Endothelial cell (in vitro differentiated cells): Measurements from ENCODE around the gene MYO1E. TPM values are rescaled to one million over a fixed set of nuclear protein-coding genes. Genes with fewer than 3 reads are reported as not detected.

Experiments used
- DNase-seq: peaks from one replicate; pipeline ENCODE4 v3.0.0; 2021; ENCODE audit warnings: low spot score
- H3K27ac Mint-ChIP-seq: one replicate; pipeline ENCODE4 v1.8.0; 2021; ENCODE audit warnings: mixed read lengths, inconsistent platforms; ENCODE audit not compliant: unreplicated experiment
- H3K27me3 Mint-ChIP-seq: one replicate; pipeline ENCODE4 v1.8.0; 2021; ENCODE audit warnings: mild to moderate bottlenecking, moderate library complexity, mixed read lengths, inconsistent platforms; ENCODE audit not compliant: unreplicated experiment
- H3K36me3 Mint-ChIP-seq: one replicate; pipeline ENCODE4 v1.8.0; 2021; ENCODE audit warnings: mild to moderate bottlenecking, low read depth, mixed read lengths, inconsistent platforms; ENCODE audit not compliant: unreplicated experiment
- H3K4me1 Mint-ChIP-seq: one replicate; pipeline ENCODE4 v1.8.0; 2021; ENCODE audit warnings: mild to moderate bottlenecking, mixed read lengths, inconsistent platforms; ENCODE audit not compliant: unreplicated experiment
- H3K4me3 Mint-ChIP-seq: one replicate; pipeline ENCODE4 v1.8.0; 2021; ENCODE audit warnings: mild to moderate bottlenecking, mixed read lengths, inconsistent platforms; ENCODE audit not compliant: unreplicated experiment
- H3K9me3 Mint-ChIP-seq: one replicate; pipeline ENCODE4 v1.8.0; 2021; ENCODE audit warnings: mixed read lengths, inconsistent platforms; ENCODE audit not compliant: unreplicated experiment
- total RNA-seq: library from RNA; stranded (reverse); fragmentation: NEBNext Ultra II Directional; extraction: Animal tissue kit (Norgen Biotek cat#: 25700); gene quantifications from one replicate; pipeline ENCODE4 v1.2.1, GENCODE V29; 2021; ENCODE audit not compliant: unreplicated experiment
- TF ChIP-seq, protein P1 (sequence below): fragments of 200-600 bp; sonication (generic); IDR thresholded peaks from one replicate; pipeline ENCODE4 v1.5.0; 2021; ENCODE audit warnings: antibody characterized with exemption; ENCODE audit not compliant: unreplicated experiment

Gene MYO1E
- total RNA-seq, 1 donor from 2014 or later = 146 TPM

DNA sequence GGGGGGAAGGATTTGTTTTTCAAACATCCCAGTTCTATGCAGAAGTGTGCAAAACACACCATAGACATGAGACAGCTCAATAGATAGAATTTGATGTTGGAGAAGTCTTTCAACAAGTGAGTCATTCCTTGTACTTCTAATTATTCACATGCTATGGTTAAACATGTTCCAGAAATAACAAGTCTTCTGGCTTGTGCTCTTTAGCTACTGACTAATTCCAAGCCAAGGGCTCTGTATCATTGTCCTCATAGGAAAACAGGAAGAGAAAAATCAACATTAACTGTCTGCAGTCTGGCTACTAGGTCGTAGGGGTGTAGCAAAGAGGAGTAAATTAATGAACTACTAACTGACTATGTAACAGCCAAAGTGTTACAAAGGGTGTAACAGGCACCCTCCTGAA lies 140.2 kb downstream of the MYO1E start:
- DNase-seq = no peak
- Mint-ChIP-seq H3K36me3 (peaks cover 11% of the 10 kb centered on the region), H3K4me3 (no peak overlapping the region), H3K27ac (no peak overlapping the region), H3K27me3 (no peaks in the 10 kb centered on the region), H3K4me1 (peaks cover 13% of the 10 kb centered on the region), H3K9me3 (no peaks in the 10 kb centered on the region)
- TF ChIP-seq, protein P1, sequence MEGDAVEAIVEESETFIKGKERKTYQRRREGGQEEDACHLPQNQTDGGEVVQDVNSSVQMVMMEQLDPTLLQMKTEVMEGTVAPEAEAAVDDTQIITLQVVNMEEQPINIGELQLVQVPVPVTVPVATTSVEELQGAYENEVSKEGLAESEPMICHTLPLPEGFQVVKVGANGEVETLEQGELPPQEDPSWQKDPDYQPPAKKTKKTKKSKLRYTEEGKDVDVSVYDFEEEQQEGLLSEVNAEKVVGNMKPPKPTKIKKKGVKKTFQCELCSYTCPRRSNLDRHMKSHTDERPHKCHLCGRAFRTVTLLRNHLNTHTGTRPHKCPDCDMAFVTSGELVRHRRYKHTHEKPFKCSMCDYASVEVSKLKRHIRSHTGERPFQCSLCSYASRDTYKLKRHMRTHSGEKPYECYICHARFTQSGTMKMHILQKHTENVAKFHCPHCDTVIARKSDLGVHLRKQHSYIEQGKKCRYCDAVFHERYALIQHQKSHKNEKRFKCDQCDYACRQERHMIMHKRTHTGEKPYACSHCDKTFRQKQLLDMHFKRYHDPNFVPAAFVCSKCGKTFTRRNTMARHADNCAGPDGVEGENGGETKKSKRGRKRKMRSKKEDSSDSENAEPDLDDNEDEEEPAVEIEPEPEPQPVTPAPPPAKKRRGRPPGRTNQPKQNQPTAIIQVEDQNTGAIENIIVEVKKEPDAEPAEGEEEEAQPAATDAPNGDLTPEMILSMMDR = no peak

DNA sequence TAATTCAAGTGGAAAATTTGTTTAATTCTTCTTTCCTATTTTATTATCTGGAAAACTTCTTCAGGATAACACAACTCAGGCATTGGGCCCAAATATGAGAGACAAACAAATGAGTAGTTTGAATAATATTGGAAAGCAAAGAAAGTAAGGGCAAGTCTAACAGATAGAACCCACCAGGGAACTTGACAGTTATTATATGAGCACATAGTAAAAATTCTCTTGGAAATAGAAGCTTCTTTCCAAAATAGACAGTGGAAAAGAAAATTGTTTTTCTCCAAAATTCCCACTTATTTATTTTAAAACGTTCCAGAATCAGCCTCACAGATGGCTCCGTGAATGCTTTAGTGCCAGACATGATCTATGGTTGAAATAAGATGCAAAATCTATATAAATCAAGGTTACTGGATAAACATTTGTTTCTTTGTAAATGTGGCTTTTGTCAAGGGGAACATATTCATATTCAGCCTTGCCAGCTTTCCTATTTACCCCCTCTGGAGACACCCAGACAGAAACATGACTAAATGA lies 142.1 kb downstream of the MYO1E start:
- TF ChIP-seq, protein P1 = no peak
- Mint-ChIP-seq H3K4me3 (no peak overlapping the region), H3K27ac (no peak overlapping the region)

DNA sequence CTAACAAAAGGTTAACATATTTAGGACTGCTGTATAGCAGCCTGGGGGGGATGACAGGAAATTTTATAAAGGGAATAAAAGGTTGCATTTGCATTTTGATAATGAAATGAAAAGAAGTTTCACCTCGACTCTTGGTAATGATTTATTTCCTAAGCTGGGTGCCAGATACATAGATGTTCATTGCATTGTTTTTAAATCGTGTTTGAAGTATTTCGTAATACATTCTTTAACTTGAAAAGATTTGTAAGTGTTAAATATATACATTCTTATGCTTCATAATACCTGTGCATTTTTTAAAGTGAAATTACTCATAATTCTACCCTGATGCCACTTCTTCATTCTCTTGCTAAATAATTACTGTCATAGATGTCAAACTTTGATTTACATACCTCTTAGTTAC lies 143.2 kb downstream of the MYO1E start:
- Mint-ChIP-seq H3K27me3 (no peaks in the 10 kb centered on the region), H3K36me3 (peaks cover 18% of the 10 kb centered on the region), H3K9me3 (no peaks in the 10 kb centered on the region), H3K4me3 (no peak overlapping the region), H3K27ac (no peak overlapping the region), H3K4me1 (peaks cover 31% of the 10 kb centered on the region)
- no peak for DNase-seq
- TF ChIP-seq, protein P1 = no peak

More for the DNA sequence above, 142.1 kb downstream of the MYO1E start:
- Mint-ChIP-seq H3K4me1 (peaks cover 20% of the 10 kb centered on the region), H3K27me3 (no peaks in the 10 kb centered on the region), H3K36me3 (peaks cover 12% of the 10 kb centered on the region), H3K9me3 (no peaks in the 10 kb centered on the region)
- no peak for DNase-seq

DNA sequence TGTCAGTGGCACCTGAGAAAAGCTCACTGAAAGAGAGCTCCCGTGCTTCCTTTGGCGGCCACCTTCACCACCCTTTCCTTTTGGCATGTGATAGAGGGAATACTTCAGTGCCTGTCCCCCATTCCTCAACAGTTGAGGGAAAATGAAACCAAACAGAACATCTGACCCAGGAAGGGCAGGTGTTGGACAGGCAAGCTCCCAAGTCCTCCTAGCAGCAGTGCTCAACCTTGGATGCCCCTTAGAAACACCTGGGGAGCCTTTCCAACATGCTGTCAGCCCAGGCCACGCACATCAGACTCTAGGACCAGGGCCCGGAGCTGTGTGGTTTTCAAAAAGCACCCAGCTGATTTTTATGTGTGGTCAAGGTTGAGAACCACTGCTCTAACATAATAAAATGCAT lies 143.7 kb downstream of the MYO1E start:
- H3K4me1 Mint-ChIP-seq = peaks cover 33% of the 10 kb centered on the region
- no peak overlapping the region for H3K4me3 Mint-ChIP-seq
- DNase-seq = no peak
- peaks cover 20% of the 10 kb centered on the region for H3K36me3 Mint-ChIP-seq
- H3K27me3 Mint-ChIP-seq = no peaks in the 10 kb centered on the region
- no peak overlapping the region for H3K27ac Mint-ChIP-seq
- no peaks in the 10 kb centered on the region for H3K9me3 Mint-ChIP-seq
- TF ChIP-seq, protein P1 = no peak

DNA sequence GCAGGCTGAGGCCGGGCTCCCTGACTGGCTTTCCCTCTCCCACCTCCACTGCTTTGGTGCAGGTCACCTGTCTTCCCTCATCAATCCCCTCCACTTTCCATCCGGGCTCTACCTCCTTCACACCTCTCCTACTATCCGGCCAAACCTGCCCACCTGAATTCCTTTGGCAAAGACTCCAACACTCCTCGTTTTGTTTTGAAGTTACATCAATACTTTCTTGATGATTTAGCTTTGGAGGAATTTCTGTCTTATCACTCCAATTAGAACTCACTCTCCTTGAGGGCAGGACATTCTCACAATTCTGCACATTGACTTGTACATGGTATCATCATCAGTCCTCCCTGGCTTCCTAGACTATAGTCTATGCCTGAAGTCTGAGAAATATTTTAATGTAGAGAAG lies 145.7 kb downstream of the MYO1E start:
- peaks cover 33% of the 10 kb centered on the region for H3K36me3 Mint-ChIP-seq
- no peaks in the 10 kb centered on the region for H3K9me3 Mint-ChIP-seq
- H3K4me1 Mint-ChIP-seq = peaks cover 24% of the 10 kb centered on the region
- no peak overlapping the region for H3K27ac Mint-ChIP-seq
- no peak overlapping the region for H3K4me3 Mint-ChIP-seq
- no peak for DNase-seq
- H3K27me3 Mint-ChIP-seq = no peaks in the 10 kb centered on the region
- TF ChIP-seq, protein P1 = no peak
